ENCODE measurements around the gene EPC2.

DNA sequence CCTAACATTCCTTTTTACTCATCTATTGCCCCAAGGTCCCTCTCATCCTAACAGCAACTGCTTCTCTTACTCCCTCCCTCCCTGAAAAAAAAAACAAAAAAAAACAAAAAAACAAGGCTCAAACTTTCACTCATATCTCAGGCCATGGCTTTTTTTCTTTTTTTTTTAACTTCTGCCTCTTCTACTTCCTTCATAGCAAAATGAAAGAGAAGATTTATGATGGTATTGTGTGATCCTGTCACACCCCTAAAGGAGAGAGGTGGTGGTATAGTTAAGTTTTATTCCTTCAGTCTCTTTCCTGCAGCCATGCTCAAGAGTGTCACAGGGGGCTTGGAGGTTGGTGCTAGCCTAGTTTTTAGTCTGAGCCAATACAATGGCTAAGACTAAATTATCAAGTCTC, 21.5 kb upstream of the EPC2 start:
- TF ChIP-seq CTCF (IDR thresholded peaks at IDR 0.05) (no peak), POLR2A (IDR thresholded peaks at IDR 0.05) (no peak)
